Nephron progenitor cell (in vitro differentiated cells): ENCODE measurements around the gene CDC14A.
A peak's percentile ranks its signal among the peaks of the same experiment; 100 is the strongest.

Experiments
- DNase-seq: peaks from one replicate; pipeline ENCODE4 v3.0.0; 2021
- H3K27ac Mint-ChIP-seq: 2 replicates; pipeline ENCODE4 v1.8.0; 2021; ENCODE audit warnings: mild to moderate bottlenecking, moderate library complexity, mixed read lengths
- H3K27me3 Mint-ChIP-seq: 2 replicates; pipeline ENCODE4 v1.8.0; 2021; ENCODE audit warnings: mild to moderate bottlenecking, low read depth, mixed read lengths; ENCODE audit not compliant: poor library complexity
- H3K36me3 Mint-ChIP-seq: 2 replicates; pipeline ENCODE4 v1.8.0; 2021; ENCODE audit warnings: low read depth, mixed read lengths
- H3K4me1 Mint-ChIP-seq: 2 replicates; pipeline ENCODE4 v1.8.0; 2021; ENCODE audit warnings: mixed read lengths
- H3K4me3 Mint-ChIP-seq: 2 replicates; pipeline ENCODE4 v1.8.0; 2021; ENCODE audit warnings: mild to moderate bottlenecking, moderate library complexity, mixed read lengths
- H3K9me3 Mint-ChIP-seq: 2 replicates; pipeline ENCODE4 v1.8.0; 2021; ENCODE audit warnings: mild to moderate bottlenecking, moderate library complexity, mixed read lengths
- CTCF ChIP-seq: fragments of 200-600 bp; sonication (generic); IDR thresholded peaks from 2 replicates; pipeline ENCODE4 v1.5.0; 2021; ENCODE audit warnings: antibody characterized with exemption

The CDC14A gene

DNA sequence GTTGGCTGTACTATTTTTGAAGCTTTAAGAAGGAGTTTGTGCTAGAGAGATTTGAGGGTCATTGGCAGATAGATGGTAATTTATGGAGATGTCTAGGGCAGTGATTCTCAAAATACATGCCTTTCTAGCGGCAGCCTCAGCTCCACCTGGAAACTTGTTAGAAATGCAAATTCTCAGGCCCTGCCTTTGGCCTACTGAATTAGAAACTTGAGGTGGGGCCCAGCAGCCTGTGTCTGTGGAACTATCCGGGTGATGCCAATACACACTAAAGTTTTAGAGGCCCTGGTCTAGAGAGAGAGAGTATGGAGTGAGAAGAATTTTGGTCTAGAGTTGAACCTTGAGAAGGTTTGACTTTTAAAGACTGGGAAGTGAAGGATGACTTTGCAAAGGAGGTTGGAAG is 82.5 kb downstream of the CDC14A start:
- H3K4me3 Mint-ChIP-seq, result no peak overlapping the region
- H3K36me3 Mint-ChIP-seq, result peaks cover 11% of the 10 kb centered on the region
- no peak for TF ChIP-seq CTCF
- no peaks in the 10 kb centered on the region for H3K9me3 Mint-ChIP-seq
- H3K4me1 Mint-ChIP-seq, result peaks cover 24% of the 10 kb centered on the region
- DNase-seq, result no peak
- H3K27ac Mint-ChIP-seq, result no peak overlapping the region
- H3K27me3 Mint-ChIP-seq, result no peaks in the 10 kb centered on the region

DNA sequence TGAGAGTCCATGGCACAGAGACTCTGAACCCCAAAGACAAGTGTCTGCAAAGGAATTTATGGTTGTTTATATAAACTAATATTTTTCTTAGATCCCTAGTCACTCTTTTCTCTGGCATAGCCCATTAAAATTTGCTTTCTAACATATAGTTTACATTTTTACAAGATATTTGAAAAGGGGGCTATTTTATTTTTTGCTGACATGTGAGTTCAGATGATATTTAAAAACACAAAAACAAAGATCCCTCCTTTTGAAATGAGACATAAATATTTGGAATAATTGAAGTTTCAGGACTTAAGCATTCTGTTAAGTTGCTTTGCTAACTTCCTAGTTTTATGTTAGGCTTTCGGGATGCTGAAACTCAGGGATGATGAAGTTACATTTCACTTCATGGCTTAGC is 86.1 kb downstream of the CDC14A start:
- Mint-ChIP-seq H3K4me3 (no peak overlapping the region), H3K9me3 (no peaks in the 10 kb centered on the region), H3K27ac (no peak overlapping the region), H3K4me1 (peaks cover 34% of the 10 kb centered on the region), H3K36me3 (peaks cover 16% of the 10 kb centered on the region), H3K27me3 (no peaks in the 10 kb centered on the region)
- no peak for DNase-seq
- TF ChIP-seq CTCF, result no peak

GRCh38 chr1:100438789-100439188 is 86.5 kb downstream of the CDC14A start:
- H3K4me3 Mint-ChIP-seq, result no peak overlapping the region
- peaks cover 38% of the 10 kb centered on the region for H3K4me1 Mint-ChIP-seq
- no peak for DNase-seq
- H3K9me3 Mint-ChIP-seq, result no peaks in the 10 kb centered on the region
- peaks cover 20% of the 10 kb centered on the region for H3K36me3 Mint-ChIP-seq
- H3K27ac Mint-ChIP-seq, result peak overlapping the region; percentile 75
- H3K27me3 Mint-ChIP-seq, result no peaks in the 10 kb centered on the region
- TF ChIP-seq CTCF, result no peak

- Mint-ChIP-seq H3K36me3 (peaks cover 23% of the 10 kb centered on the region), H3K4me3 (no peak overlapping the region), H3K9me3 (no peaks in the 10 kb centered on the region), H3K27ac (peak overlapping the region; percentile 36), H3K27me3 (no peaks in the 10 kb centered on the region), H3K4me1 (peaks cover 36% of the 10 kb centered on the region)
- peak; percentile 10 for DNase-seq
- no peak for TF ChIP-seq CTCF
Observed at GRCh38 chr1:100440075-100440809, 87.9 kb downstream of the CDC14A start.

DNA sequence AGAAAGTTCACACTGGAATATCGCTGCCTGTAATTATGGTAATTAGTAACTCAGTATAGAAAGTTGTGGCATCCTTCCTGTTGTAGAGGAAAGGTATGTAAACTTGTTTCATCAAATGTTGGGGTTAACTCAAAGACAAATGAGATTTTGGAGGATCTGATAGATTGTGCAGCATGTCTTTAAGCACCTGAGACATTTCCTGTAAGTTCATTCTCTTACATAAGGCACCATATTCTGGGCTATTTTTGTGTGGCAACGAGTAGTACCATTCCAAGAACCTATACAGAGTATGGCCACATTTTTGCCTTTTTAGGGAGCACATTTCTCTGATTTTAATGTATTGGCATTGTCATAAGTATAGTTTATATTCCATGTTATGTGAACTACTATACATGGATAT is 88.8 kb downstream of the CDC14A start:
- H3K36me3 Mint-ChIP-seq, result peaks cover 22% of the 10 kb centered on the region
- H3K4me1 Mint-ChIP-seq, result peaks cover 36% of the 10 kb centered on the region
- H3K4me3 Mint-ChIP-seq, result no peak overlapping the region
- no peaks in the 10 kb centered on the region for H3K9me3 Mint-ChIP-seq
- H3K27me3 Mint-ChIP-seq, result no peaks in the 10 kb centered on the region
- DNase-seq, result no peak
- H3K27ac Mint-ChIP-seq, result no peak overlapping the region
- TF ChIP-seq CTCF, result no peak

DNA sequence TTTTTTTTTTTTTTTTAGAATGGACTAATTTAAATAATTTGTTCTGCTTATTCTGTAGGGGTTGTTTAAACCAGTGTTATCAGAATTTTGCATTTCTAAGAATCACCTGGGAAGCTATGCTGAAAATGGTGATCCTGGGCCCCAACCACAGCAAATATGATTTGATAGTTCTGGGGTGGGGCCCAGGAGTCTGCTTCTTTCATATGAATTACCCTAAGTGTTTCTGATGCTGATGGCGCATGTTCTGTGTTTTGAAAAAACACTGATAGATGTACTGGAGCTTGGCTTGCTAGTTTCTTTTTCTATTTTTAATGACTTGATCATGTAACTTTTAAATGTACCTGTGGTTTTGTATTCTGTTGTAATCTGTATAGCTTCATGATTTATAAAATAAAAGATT is 89.3 kb downstream of the CDC14A start:
- no peak for DNase-seq
- no peaks in the 10 kb centered on the region for H3K27me3 Mint-ChIP-seq
- no peak for TF ChIP-seq CTCF
- no peak overlapping the region for H3K4me3 Mint-ChIP-seq
- H3K27ac Mint-ChIP-seq, result peak overlapping the region; percentile 25
- H3K4me1 Mint-ChIP-seq, result peaks cover 36% of the 10 kb centered on the region
- no peaks in the 10 kb centered on the region for H3K9me3 Mint-ChIP-seq
- H3K36me3 Mint-ChIP-seq, result peaks cover 22% of the 10 kb centered on the region
